HG02981 (cell line): ENCODE data around the gene INPP5F.

ENCODE experiments used
- ATAC-seq: cut with Tn5 transposase; IDR thresholded peaks from one replicate; pipeline ENCODE4 v1.9.1; 2021; ENCODE audit warnings: mild to moderate bottlenecking, moderate library complexity; ENCODE audit not compliant: unreplicated experiment

Gene INPP5F

GRCh38 chr10:119812684-119813083 is 86.8 kb downstream of the INPP5F start:
- ATAC-seq, result no peak

GRCh38 chr10:119815671-119816070 is 89.8 kb downstream of the INPP5F start:
- ATAC-seq, result no peak

GRCh38 chr10:119817991-119818888 is 92.4 kb downstream of the INPP5F start:
- ATAC-seq, result no peak

GRCh38 chr10:119818889-119819270 is 93.0 kb downstream of the INPP5F start:
- no peak for ATAC-seq

GRCh38 chr10:119821182-119821581 is 95.3 kb downstream of the INPP5F start:
- no peak for ATAC-seq

- no peak for ATAC-seq
These were observed 98.4 kb downstream of the INPP5F start for GRCh38 chr10:119824299-119824698.

- ATAC-seq, result no peak
These were observed 100.9 kb downstream of the INPP5F start for GRCh38 chr10:119826771-119827170.

GRCh38 chr10:119827430-119827829 is 101.6 kb downstream of the INPP5F start:
- no peak for ATAC-seq

GRCh38 chr10:119829429-119829828 is 103.6 kb downstream of the INPP5F start:
- no peak for ATAC-seq

- no peak for ATAC-seq
These were observed 105.0 kb downstream of the INPP5F start for GRCh38 chr10:119830851-119831250.

- ATAC-seq, result no peak
These were observed 105.8 kb downstream of the INPP5F start for GRCh38 chr10:119831656-119832055.

- ATAC-seq, result no peak
These were observed 107.1 kb downstream of the INPP5F start for GRCh38 chr10:119832951-119833350.

- no peak for ATAC-seq
These were observed 108.3 kb downstream of the INPP5F start for GRCh38 chr10:119834188-119834587.

GRCh38 chr10:119845656-119846055 is 119.8 kb downstream of the INPP5F start:
- ATAC-seq, result no peak

GRCh38 chr10:119849031-119849789 is 123.4 kb downstream of the INPP5F start:
- no peak for ATAC-seq

- no peak for ATAC-seq
These were observed 124.1 kb downstream of the INPP5F start for GRCh38 chr10:119849944-119850343.

GRCh38 chr10:119852277-119852676 is 126.4 kb downstream of the INPP5F start:
- ATAC-seq, result no peak

GRCh38 chr10:119852822-119853221 is 127.0 kb downstream of the INPP5F start:
- ATAC-seq, result no peak

GRCh38 chr10:119853574-119853973 is 127.7 kb downstream of the INPP5F start:
- ATAC-seq, result no peak

GRCh38 chr10:119858063-119858462 is 132.2 kb downstream of the INPP5F start:
- no peak for ATAC-seq

- no peak for ATAC-seq
These were observed 133.8 kb downstream of the INPP5F start for GRCh38 chr10:119859420-119860258.
